HG03558 (cell line): ENCODE results near the gene GTPBP1.

ENCODE experiments used
- ATAC-seq: cut with Tn5 transposase; IDR thresholded peaks from one replicate; pipeline ENCODE4 v1.9.1; 2021; ENCODE audit warnings: moderate number of reproducible peaks; ENCODE audit not compliant: unreplicated experiment; ENCODE audit errors: extremely low read depth

Gene GTPBP1

GRCh38 chr22:38724176-38724575, 18.4 kb downstream of the GTPBP1 start:
- no peak for ATAC-seq

GRCh38 chr22:38724926-38725571, 19.3 kb downstream of the GTPBP1 start:
- ATAC-seq, result no peak

DNA sequence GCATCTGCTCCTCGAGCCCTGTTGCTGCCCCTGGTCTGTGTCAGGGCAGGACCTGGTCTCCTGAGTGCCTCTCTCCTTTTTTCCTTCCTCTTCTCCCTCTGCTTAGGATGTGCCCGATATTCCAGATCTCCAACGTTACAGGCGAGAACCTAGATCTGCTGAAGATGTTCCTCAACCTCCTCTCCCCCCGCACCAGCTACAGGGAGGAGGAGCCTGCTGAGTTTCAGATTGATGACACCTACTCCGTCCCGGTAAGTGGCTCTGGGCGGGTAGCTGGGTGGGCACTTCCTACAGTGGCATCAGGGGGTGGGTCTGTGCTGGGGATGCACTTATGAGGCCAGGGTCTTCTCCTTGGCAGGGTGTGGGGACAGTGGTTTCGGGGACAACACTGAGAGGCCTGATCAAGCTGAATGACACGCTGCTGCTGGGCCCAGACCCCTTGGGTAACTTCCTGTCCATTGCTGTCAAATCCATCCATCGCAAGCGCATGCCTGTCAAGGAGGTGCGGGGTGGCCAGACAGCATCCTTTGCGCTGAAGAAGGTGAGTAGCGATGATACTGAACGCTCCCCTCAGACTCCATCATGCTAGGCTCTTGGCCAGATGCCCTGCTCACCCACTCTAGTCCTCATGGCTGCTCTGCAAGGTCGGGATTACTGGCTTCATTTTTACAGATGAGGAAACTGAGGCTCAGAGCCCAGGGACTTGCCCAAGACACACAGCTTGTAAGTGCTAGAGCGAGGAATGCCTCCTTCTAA, 20.3 kb downstream of the GTPBP1 start:
- no peak for ATAC-seq

- ATAC-seq, result no peak
These were observed 21.4 kb downstream of the GTPBP1 start for GRCh38 chr22:38727123-38727522.

- no peak for ATAC-seq
These were observed 22.0 kb downstream of the GTPBP1 start for GRCh38 chr22:38727530-38728451.

GRCh38 chr22:38728871-38729796, 23.4 kb downstream of the GTPBP1 start:
- no peak for ATAC-seq

- no peak for ATAC-seq
These were observed 24.2 kb downstream of the GTPBP1 start for GRCh38 chr22:38729946-38730345.

GRCh38 chr22:38730411-38730871, 24.7 kb downstream of the GTPBP1 start:
- no peak for ATAC-seq

DNA sequence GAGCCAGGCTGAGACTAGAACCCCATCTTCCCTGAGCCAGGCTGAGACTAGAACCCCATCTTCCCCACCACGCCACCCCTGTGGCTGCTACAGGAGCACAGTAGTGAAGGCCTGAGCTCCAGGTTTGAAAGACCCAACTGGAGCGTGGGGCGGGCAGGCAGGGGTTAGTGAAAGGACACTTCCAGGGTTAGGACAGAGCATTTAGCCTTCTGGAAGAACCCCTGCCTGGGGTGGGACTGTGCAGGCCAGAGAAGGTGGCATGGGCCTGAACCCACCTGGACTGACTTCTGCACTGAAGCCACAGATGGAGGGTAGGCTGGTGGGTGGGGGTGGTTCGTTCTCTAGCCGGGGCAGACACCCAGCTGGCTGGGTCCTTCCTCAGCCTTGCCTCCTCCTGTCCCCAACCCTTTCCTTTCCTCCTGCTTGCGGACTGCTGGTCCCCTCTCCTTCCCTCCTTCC, 26.0 kb downstream of the GTPBP1 start:
- no peak for ATAC-seq

GRCh38 chr22:38732251-38732815, 26.6 kb downstream of the GTPBP1 start:
- ATAC-seq, result no peak

DNA sequence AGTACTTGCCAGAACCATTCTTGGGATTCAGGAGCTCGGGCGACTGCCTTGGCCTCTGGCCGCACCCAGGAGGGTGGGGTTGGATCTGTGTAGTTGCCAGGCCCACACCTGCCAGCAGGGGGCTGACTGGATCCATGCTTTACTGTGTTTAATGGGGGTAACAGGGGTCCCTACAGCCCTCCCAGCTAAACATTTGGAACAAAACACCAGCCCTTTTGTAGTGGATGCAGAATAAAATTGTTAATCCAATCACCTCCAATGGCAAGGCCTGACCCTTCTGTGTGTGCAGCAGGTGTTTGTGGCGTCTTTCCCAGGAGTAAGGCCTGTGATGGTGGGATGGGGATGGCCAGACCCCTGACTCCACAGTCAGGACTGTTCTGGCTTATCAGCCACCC, 27.6 kb downstream of the GTPBP1 start:
- no peak for ATAC-seq

- no peak for ATAC-seq
These were observed 28.1 kb downstream of the GTPBP1 start for GRCh38 chr22:38733724-38734381.

GRCh38 chr22:38734421-38735100, 28.8 kb downstream of the GTPBP1 start:
- ATAC-seq, result no peak

DNA sequence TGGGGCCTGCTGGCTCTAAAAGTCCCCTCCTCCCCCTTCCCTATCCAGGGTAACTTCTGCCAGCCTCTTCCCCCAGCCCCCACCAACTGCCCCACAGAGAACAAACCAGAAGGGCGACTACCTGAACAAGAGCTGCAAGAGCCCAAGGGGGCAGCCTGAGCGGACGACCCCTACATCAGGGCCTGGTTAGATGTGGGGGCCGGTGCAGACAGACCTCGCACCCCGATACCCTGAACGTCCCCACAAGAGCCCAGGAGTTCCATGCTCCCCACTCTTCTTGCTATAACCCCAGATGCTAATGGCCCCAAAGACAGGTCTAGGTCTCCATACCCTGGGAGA, 29.4 kb downstream of the GTPBP1 start:
- ATAC-seq, result no peak

DNA sequence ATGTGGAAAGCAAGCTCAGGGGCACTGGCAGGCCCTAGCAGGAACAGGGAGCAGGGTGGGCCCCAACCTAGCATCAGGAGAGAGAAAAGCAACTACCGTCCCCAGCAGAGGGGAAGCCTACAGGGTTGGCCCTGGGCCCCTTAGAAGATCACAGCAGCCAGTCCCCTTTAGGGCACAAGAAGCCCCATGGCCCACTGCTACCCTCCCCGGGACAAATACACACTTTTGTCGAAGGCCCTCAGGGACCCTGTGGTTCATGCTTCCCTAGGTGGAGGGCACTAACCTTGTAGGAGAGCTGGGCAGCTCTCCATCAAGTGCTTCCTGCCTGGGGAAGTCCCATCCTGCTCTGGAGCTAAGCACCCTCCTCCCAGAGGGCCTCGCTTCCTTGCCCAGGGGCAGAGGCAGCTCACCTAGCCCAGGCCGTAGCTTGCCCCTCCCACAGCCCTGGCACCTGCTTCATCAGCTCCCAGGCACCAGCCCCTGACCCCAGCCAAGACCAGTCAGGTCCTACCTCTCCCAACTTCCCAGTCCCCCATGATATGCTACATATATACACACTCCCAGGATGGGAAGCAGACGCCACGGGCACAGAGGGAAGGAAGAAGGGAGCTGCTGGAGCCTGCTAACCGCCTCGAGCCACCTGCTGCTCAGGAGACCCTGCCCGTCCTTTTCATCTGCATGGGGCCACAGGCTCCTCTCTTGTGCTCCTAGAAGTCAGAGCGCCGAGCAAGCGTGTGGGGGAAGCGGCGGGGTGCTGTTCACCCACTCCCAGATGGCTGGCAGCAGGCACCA, 29.9 kb downstream of the GTPBP1 start:
- ATAC-seq, result no peak

DNA sequence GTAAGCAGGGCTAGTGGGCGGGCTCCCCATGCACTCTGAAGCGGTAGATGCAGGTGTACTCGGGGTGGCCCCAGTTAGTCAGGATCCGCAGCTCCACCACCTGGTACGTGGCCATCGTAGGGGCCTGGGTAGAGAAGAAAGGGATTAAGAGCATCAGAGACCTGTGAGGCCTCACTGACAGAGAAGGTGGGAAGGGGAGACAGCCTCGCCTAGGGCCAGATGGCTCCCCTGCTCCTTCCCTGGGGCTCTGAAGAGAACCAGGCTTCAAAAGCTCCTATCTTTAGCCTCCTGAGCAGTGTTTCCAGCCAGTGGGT, 30.5 kb downstream of the GTPBP1 start:
- no peak for ATAC-seq

GRCh38 chr22:38737302-38738060, 31.7 kb downstream of the GTPBP1 start:
- no peak for ATAC-seq
